MCF 10A (cell line): ENCODE measurements around the gene BGN. TPM values are rescaled to one million over a fixed set of nuclear protein-coding genes. Genes with fewer than 3 reads are reported as not detected.

Experiments
- BruUV-seq: library from RNA; stranded (reverse); fragments of 400-500 nt; replicated peaks from 2 replicates; lab custom pipeline; 2021; lab: Mats Ljungman, UMichigan
- CTCF ChIA-PET: fragments of 300-600 bp; sonication (Branson Sonifier 250); formaldehyde crosslinking; extraction: SDS; loops from one replicate; lab custom pipeline; 2021; ENCODE audit warnings: antibody characterized with exemption, inconsistent platforms; lab: Yijun Ruan, JAX
- POLR2A ChIA-PET: fragments of 300-600, 350-650 bp; sonication (Branson Sonifier 250); formaldehyde crosslinking; extraction: SDS; loops from one replicate; lab custom pipeline; 2020; ENCODE audit warnings: antibody characterized with exemption, inconsistent platforms; lab: Yijun Ruan, JAX
- DNase-seq: peaks from one replicate; pipeline ENCODE4 v3.0.0-alpha.2; 2018; ENCODE audit not compliant: unreplicated experiment
- H3K27ac Mint-ChIP-seq: one replicate; pipeline ENCODE4 v1.8.0; 2022; ENCODE audit warnings: mild to moderate bottlenecking, low read depth, mixed read lengths; ENCODE audit not compliant: unreplicated experiment
- H3K27me3 Mint-ChIP-seq: one replicate; pipeline ENCODE4 v1.8.0; 2022; ENCODE audit warnings: mixed read lengths; ENCODE audit not compliant: insufficient read depth, unreplicated experiment
- H3K36me3 Mint-ChIP-seq: one replicate; pipeline ENCODE4 v1.8.0; 2022; ENCODE audit warnings: mild to moderate bottlenecking, moderate library complexity, mixed read lengths; ENCODE audit not compliant: insufficient read depth, unreplicated experiment
- H3K4me1 Mint-ChIP-seq: one replicate; pipeline ENCODE4 v1.8.0; 2022; ENCODE audit warnings: mixed read lengths; ENCODE audit not compliant: insufficient read depth, unreplicated experiment
- H3K4me3 Mint-ChIP-seq: one replicate; pipeline ENCODE4 v1.8.0; 2022; ENCODE audit warnings: mild to moderate bottlenecking, moderate library complexity, mixed read lengths; ENCODE audit not compliant: unreplicated experiment
- H3K9me3 Mint-ChIP-seq: one replicate; pipeline ENCODE4 v1.8.0; 2022; ENCODE audit warnings: mixed read lengths; ENCODE audit not compliant: unreplicated experiment
- CTCF ChIP-seq: fragments of 200-600 bp; IDR thresholded peaks from one replicate; pipeline ENCODE4 v1.8.0; 2022; ENCODE audit warnings: antibody characterized with exemption, mild to moderate bottlenecking; ENCODE audit not compliant: unreplicated experiment
- intact Hi-C: fragments of 100-400 bp; cut with micrococcal nuclease; formaldehyde crosslinking; loops from 2 replicates; pipeline ENCODE4 v1.14.1; 2022
- total RNA-seq: library from RNA; stranded (reverse); gene quantifications from 2 replicates; pipeline ENCODE4 v1.2.3, GENCODE V29; 2022

The BGN gene
- total RNA-seq, 1 experiment from 2014 or later: 1.3 TPM

- no peaks in the 10 kb centered on the region for H3K36me3 Mint-ChIP-seq
- CTCF ChIA-PET: no interaction called here
- no TSS peak for BruUV-seq
- no peak for TF ChIP-seq CTCF
- no peak for DNase-seq
- no peak overlapping the region for H3K4me3 Mint-ChIP-seq
- peaks cover 6% of the 10 kb centered on the region for H3K4me1 Mint-ChIP-seq
- POLR2A ChIA-PET: no interaction called here
- intact Hi-C loops: no loop called here
- H3K27ac Mint-ChIP-seq: no peak overlapping the region
- peaks cover 8% of the 10 kb centered on the region for H3K9me3 Mint-ChIP-seq
- no peaks in the 10 kb centered on the region for H3K27me3 Mint-ChIP-seq
These were observed 1.3 kb downstream of the BGN start for GRCh38 chrX:153495903-153496589.

GRCh38 chrX:153496590-153496959 is 1.8 kb downstream of the BGN start:
- ChIA-PET CTCF (no interaction called here), POLR2A (no interaction called here)
- BruUV-seq: no TSS peak
- Mint-ChIP-seq H3K4me1 (peaks cover 6% of the 10 kb centered on the region), H3K4me3 (no peak overlapping the region), H3K27ac (no peak overlapping the region), H3K36me3 (no peaks in the 10 kb centered on the region), H3K27me3 (no peaks in the 10 kb centered on the region), H3K9me3 (peaks cover 8% of the 10 kb centered on the region)
- TF ChIP-seq CTCF: no peak
- no peak for DNase-seq
- intact Hi-C loops: no loop called here

GRCh38 chrX:153498453-153498852 is 3.7 kb downstream of the BGN start:
- Mint-ChIP-seq H3K27me3 (no peaks in the 10 kb centered on the region), H3K27ac (no peak overlapping the region), H3K4me1 (peaks cover 6% of the 10 kb centered on the region), H3K4me3 (no peak overlapping the region), H3K9me3 (peaks cover 8% of the 10 kb centered on the region), H3K36me3 (no peaks in the 10 kb centered on the region)
- POLR2A ChIA-PET: no interaction called here
- intact Hi-C loops: no loop called here
- CTCF ChIA-PET: interaction anchor here (1.5 kb wide), 1 partner anchor 8 kb away, joined by 4 read pairs; no protein-coding TSS in a partner anchor
- no peak for DNase-seq
- TF ChIP-seq CTCF: no peak
- no TSS peak for BruUV-seq

GRCh38 chrX:153499341-153499740 is 4.6 kb downstream of the BGN start:
- no peak for DNase-seq

More at GRCh38 chrX:153499341-153499740, 4.6 kb downstream of the BGN start:
- no peak for TF ChIP-seq CTCF
- ChIA-PET CTCF (interaction anchor here (0.8 kb wide), 1 partner anchor 9 kb away, joined by 3 read pairs; no protein-coding TSS in a partner anchor), POLR2A (no interaction called here)
- no TSS peak for BruUV-seq
- Mint-ChIP-seq H3K9me3 (peaks cover 8% of the 10 kb centered on the region), H3K36me3 (no peaks in the 10 kb centered on the region), H3K27me3 (no peaks in the 10 kb centered on the region), H3K27ac (no peak overlapping the region), H3K4me3 (no peak overlapping the region), H3K4me1 (peaks cover 6% of the 10 kb centered on the region)
- intact Hi-C loops: no loop called here
